C1 segment of cervical spinal cord (tissue), 14 donors: ENCODE measurements around the gene UBE2E1.

Experiments
- DNase-seq, 14 donors: peaks; one replicate each; lab custom pipeline; 2025; lab: John Stamatoyannopoulos, UW

Gene UBE2E1

DNA sequence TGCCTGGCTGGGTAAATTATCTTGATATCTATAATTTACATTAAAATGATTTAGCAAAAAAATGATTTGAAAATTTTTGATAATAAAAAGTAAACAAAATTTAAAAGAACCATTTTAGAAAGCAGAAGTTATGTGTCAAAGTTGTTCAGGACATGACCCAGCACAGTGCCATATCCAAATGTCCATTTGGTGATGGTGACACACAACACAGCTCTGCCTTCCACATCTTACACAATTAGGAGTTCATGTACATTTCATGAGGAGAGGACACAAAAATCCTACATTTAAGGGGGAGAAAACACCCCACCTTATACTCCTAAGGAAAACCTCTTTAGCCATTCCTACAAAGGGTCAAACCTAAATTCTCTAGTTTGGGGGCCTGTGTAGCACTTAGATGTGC lies 10.7 kb upstream of the UBE2E1 start:
- DNase-seq, result no peak

DNA sequence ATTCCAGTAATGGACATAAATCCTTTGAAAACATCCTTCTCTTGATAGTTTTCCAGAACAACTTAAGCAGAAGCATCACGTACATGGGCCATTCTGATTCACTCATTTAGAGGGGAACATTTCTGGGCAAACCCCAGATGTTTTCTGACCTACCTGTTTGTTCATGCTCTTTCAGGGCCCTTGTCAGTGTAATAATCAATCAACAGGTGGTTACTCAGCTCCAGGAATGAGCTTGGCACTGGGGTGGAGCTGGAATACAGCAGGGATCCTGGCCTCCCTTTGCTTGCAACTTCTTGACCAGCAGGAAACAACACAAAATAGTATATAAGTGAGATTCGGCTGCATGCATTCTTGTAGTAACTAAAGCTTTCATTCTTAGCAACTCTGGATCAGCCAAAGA lies 9.2 kb upstream of the UBE2E1 start:
- no peak for DNase-seq

DNA sequence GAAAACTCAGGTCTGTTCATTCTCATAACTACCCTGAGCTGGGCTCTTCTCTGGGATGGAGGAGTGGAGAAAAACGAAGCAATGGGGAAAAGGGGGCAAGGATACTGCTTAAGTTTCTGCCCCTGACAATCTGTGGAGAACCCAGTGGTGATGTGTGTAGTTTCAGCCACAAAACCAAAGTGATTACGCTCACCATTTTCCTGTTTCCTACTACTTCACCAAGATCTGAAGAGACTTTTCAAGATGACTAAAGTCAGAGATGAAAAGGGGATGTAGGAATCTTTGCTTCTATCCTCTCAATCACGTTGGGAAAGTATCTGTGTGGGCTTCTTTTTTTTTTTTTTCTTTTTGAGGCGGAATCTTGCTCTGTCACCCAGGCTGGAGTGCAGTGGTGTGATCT lies 8.3 kb upstream of the UBE2E1 start:
- no peak for DNase-seq

DNA sequence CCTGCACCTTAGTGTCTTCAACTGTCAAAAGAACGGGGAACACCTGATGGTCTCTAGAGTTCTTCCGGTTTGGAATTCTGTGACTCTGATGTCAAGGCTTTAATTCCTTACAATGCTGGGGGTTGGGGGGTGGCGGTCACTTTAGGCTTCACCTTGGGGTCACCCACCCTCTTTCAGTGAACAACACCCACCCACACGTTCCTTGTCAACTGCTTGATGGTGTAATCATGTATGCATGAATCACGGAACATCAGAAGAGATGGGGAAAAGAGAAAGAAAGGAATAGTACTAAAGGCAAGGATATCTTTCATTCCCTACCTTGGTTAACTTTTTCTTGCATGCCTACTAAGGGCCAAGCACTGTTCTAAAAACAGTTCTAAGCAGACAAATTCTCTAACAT lies 7.3 kb upstream of the UBE2E1 start:
- no peak for DNase-seq

DNA sequence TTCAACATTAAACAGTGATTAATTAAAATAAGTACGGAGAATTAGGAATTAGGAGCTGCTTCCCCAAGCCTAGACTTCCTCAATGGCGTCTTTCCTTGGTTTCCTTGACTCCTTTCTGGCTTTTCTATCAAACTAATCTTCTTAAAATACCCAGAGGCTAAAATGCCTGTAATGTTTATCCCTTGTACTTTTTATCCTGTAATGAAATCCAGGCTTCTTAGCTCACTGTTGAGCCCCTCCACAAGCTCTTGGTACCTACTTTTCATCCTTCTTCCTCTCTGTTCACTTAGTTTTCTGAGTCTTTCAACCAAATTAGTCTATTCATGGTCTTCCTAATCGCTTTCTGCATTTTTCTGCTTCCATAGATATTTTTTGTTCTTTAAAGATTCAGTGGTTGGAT lies 6.9 kb upstream of the UBE2E1 start:
- no peak for DNase-seq

DNA sequence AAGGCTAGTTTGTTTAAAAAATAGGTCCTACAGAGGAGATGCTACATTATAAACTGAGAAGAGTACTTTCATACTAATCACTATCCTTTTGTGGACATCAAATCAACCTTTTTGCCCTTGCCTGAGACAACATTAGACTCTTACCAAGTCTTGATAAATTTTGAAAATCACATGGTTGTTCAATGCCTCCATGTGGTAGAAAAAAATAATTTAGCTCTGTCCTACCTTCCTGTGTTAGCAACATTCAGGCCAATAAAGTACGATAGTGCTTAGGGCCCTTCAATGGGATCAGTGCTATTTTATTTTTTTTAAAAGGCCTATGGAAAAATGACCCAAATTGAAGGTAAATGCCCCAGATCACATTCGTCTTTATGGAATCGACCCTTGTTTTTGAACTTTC lies 5.0 kb upstream of the UBE2E1 start:
- DNase-seq, result peak in 1 of 14 donors; percentile 26

DNA sequence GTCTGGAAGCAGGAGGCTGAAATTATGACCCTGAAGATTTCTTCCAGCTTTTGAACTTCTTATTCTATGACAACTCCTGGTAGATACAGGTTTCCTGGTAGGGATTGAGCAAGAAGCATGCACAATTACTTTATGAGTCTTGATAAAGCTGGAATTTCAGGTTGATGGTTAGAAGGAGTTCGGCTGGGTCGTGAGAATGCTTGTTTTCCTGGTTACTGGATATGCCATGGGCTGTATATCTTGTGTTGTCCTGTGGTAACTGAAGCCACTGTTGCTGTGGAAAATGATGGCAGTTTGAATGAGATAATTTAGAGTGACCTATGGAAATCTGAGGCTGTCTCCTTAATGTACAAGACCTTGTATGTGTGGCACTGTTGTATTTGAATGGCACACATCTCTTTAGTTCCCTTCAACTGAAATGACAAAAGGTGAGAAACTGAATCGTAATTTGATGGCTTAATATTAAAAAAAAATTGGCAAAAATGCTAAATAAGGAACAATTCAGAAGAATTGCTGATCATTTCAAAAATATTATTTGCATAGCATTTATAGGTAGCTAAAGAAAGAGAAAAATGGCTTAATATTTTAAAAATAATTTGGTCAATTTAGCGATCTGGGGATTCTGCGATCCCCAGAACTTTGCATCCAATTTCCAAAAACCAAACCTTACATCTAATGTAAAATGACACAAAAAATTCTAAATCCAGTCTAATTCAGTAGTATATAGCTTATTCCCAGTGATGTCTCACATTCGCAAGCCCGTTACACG lies 1.1 kb upstream of the UBE2E1 start:
- DNase-seq, result no peak

DNA sequence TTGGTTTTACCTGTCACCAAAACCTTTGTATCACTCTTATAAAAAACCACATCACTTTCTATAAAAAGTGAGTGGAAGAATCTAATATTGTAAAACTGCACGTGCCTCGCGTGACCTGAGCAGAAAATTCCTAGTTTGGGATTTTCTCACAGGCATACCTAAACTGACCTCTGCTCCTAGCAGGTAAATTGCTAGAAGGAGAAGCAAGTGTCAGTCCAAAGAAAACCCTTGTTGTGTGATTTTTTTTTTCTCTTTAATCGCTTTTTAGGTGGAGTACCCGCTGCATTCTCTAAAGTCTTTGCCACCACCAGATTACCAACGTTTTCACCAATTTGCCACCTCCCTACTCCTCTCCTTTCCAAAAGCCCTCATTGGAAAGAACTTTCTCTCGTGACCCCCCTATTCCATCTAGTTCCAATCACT lies 534 bp upstream of the UBE2E1 start:
- DNase-seq, result no peak

DNA sequence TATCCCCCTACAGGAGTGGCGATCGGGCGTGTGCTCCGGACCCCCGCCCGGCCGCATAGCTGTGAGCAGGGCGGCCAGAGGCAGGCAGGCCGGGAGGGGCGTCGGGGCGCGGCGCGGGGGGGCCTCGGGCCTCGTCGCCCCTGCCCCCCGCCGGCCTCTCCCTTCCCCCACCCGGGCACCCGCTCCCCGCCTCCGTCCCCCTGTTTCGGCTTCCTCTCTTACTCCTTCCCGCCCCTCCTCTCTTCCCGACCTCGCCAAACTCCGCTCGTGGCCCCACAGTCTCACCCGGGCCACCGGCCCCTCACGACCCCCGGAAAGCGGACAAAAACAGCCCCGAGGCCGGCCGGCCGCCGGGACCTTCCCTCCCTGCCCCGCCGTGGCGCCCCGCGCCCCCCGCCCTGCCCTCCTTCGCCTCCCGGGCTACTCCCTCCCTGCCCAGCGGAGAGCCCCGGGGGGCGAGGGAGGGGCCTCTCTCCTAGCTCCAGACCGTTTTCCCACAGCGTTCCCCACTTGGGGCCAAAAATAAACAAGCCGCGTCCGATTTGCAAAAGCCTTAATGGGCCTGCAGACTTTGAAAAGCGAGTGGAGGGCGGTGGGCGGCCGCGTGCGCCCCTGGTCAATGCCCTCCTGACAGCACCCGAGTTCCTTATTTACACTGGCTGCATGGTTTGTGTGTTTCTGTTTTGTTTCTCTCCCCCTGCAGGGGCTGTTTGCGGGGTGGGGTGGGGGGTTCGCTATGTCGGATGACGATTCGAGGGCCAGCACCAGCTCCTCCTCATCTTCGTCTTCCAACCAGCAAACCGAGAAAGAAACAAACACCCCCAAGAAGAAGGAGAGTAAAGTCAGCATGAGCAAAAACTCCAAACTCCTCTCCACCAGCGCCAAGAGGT lies 1.0 kb downstream of the UBE2E1 start:
- peak in 11 of 14 donors; percentile 28 to 78 (median 50) for DNase-seq

DNA sequence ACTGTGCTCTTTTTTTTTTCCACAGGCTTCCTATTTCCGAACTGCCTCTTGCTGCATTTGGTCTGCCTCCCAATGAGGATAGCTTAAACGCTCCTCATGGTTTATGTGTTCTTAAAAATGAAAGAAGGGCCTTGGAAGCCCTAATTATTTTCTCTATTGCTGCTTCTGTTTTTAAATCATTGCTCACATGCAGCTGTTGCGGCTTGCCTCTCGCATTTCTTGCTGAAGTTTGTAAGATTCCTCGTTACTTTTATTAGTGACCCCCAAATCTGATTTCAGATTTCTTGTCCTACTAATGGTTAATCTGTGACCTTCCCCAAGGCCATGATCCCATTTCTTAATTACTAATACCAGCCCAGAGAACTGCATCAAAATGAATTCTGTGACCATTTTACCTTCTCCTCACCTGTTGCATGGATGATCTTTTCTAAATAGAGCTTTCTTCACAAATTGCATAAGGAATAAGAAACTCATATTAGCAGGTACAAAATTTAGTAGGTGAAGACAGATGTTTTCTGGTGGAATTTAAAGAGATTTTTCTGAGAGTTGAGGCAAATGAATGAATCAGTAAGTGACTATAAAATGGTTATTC lies 1.8 kb downstream of the UBE2E1 start:
- no peak for DNase-seq

DNA sequence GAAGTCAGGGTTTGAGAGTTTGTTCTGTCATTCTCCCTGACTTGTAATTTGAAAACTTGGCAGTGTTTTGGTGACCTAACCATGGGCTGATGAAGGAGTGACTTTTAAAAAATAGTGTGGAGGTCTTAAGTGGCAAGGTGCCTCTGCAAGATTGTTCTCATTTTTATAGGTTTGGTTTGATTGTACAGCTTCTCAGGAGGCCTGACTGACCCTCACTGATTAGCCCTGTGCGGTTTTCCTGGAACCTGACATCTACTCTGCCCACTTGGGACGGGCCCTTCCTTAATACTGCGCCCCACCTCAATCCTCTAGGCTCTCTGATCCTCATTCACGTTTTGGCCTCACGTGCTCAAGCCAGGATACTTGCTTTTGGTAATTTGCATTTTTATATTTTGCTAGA lies 2.8 kb downstream of the UBE2E1 start:
- DNase-seq, result peak in 1 of 14 donors; percentile 23

DNA sequence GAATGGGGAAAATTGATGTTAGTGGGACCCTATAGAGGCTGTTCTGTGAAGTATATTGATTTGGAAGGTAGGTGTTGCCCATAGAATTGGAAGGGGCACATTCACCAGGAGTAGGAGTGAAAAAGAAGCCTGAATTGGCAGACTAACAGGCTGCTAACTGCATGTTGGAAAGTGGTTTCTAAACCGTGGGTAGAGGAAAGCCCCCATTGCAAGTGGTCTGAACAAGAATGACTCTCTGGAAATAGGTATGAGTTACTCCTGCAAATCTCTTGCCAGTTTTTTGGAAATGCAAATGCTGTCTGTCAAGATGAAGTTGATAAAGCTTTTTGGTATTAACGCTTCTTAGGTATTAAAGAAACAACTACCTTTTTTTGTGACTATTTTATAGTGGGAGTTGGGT lies 3.5 kb downstream of the UBE2E1 start:
- DNase-seq, result peak in 1 of 14 donors; percentile 24

DNA sequence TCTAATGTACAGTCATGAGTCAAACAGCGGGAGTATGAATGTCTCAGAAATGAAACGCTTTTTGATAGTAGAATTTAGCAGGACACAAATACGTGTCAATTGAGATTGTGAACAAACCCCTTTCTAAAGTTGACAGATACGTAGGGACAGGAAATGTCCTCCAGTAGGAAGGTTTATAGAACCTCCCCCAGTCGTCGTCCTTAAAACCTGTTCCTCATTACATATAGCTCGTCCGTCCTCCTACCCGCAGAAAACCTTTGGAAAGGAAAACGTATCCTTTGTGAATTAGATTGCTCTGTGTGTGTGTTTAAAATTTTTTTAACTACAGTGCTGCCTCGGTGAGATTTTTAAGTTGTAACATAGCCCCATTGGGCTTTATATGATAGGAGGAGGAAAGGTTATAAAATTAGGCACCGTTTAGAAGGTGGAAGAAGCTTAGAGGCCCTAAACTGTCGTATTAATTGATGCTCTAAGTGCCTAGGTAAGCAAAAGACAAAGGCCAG lies 4.1 kb downstream of the UBE2E1 start:
- peak in 1 of 14 donors; percentile 37 for DNase-seq

DNA sequence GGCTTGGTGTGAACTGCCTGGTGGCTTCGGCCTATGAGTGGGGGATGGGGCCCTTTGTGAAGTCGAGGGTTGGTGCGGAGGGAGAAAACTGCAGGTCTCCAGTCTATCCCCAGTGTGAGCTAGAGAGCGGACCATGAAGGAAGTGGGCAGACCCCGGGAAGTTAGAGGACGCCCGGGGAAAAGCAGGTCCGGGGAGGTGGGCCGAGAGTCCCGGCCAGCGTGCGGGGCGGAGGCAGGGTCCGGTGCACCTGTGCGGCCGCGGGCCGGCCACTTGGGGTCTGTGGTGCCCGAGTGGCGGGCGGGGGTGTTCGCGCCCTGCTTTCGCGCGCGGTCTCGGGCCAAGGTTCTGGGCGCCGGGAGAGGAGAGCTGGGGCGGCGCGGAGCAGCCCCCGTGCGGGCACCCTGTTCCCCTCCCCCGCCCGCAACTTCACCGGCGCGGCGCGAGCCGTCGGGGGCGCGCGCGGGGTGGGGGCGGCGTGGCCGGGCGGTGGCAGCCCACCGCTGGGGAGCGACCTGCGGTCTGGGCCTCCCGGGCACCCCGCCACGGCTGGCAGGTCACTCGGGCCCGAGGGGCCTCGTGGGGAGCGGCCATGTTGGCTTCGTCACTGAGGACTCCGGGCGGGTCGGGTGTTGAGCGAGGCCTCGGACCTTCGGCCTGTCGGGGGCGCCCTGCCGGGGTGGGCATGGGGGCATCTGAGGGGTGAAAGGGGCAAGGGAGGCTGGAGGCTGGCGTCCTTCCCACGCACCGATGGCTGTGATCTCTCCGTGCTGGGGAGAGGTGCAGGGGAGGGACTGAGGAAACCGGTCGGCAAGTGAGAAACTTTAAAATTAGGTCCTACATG lies 4.8 kb downstream of the UBE2E1 start:
- peak in 12 of 14 donors; percentile 28 to 82 (median 54) for DNase-seq

DNA sequence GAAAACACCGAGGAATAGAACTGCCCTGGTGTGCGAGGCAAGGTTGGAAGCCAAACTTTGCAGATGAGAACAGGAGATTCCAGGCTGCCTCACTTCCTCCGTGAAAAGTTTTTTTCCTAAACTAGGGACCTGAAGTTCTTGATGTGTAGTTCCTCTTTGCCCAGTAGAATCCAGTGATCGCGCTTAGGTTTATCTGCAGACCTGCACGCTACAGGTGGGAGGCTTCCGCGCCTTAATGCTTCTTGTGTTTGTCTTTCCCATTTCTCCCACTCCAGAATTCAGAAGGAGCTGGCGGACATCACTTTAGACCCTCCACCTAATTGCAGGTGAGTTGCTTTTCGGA lies 5.4 kb downstream of the UBE2E1 start:
- peak in 1 of 14 donors; percentile 47 for DNase-seq

DNA sequence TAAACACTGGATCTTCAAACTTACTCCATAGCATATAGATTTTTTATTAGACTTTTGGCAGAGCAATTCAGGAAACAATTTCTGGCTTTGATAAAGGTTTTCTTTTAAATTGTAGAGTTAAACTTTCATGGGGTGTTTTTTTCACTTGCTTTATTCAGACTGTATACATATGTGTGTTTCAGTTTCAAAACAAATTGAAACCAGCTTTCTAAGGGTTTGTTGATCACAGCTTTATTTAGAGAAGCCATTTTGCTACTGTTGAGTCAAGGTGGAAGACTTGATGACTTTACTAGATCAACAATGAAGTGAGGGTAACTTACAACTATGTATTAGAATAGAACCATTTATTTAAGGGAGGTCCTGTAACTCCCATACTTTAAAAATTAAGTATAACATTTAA lies 6.2 kb downstream of the UBE2E1 start:
- no peak for DNase-seq

DNA sequence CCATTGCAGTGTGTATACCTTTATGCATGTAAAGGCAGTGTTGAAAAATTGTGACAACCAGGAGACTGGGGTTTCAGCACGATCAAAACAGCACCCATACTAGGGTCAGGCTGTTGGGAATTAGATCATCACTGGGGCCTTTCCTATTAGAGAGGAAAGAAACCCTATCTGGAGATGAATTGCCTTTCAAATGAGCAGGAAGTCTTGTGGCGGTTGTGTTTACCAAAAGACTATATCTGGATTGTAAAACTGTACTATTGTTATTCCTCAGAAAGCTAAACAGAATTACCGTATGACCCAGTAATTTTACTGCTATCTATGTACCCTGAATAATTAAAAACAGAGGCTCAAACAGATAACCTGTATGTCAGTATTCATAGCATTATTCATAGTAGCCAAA lies 10.1 kb downstream of the UBE2E1 start:
- DNase-seq, result no peak

DNA sequence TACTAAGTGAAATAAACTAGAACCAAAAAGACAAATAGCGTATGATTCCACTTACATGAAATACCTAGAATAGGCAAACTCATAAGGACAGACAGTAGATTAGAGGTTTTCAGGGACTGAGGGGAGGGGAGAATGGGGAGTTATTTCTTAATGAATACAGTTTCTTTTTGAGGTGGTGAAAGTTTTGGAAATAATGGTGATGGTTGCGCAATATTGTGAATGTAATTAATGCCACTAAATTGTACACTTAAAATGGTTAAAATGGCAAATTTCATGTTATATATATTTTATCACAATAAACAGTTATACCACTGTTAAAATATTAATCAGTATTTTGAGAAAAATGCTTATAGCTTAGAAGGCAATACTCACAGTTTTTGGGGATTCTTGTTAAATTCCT lies 11.0 kb downstream of the UBE2E1 start:
- DNase-seq, result no peak

DNA sequence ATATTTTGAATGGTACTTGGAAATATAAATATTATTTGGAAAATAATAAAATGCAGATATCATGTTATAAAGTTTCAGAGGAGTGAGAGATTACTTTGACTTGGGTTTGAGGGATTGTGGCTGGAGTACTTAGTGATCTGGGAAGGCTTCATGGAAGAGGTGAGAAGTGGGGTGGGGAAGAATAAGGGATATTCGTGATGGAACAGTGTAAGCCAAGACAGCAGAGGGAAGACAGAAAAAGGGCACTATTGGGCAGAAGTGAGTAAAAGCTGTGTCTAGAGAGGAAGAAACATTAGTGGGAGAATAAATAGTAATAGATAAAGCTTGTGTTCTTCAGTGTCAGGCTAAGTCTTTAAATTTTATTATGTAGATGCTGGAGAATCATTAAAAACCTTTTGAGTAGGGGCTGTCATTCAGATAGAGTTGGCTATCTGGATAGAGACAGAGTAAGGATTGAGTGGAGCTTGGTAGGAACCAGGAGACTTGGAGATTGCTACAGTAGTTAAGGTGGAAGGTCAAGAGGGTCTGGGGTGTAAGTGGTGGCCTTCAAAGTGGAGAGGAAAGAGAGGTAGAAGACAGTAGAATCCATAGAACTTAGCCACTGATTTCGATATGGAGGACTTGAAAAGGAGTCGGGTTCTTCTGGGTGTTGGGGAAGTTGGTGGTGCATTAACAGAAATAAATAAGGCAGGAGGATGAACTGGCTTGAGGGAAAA lies 11.9 kb downstream of the UBE2E1 start:
- no peak for DNase-seq

DNA sequence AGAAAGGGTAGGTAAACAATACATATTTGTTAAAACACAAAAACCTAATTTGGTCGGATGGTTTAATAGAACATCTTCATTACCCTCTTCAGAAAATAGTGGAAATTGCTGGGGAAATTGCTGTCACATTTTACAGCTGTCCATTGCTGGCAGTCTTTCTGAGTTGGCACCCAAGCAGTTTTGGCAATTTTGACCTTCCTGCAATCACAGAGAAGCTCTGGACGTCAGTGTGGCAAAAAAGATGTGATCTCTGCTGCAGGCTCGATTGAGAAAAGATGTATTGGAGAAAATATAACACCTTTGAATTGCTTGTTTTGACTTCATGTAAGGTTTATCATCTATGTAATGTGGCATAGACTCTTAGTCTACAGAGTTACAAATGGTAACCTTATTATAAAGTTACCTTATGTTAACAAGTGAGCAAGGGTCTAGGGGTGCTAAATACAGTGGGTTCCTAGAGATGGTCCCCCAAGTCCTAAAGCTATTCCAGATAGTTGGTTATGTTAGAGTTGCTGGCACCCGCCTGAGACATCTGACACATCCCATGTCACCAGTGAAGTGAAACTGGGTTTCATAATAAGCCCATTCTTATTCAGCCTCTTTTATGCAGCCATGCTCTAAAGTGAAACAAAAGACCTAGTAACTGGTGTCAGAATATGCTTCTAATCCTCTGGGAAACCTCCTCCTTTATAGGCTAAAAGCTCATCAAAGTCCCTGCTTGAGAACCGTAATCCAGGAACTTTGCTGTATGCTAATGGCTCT lies 14.0 kb downstream of the UBE2E1 start:
- peak in 10 of 14 donors; percentile 17 to 55 (median 30) for DNase-seq
